DND-41 (cell line): ENCODE results near the gene GDNF.
A peak's percentile ranks its signal among the peaks of the same experiment; 100 is the strongest.

Experiments used
- ATAC-seq: fragments of 200-7000 bp; cut with Tn5 transposase; 3 replicates; pipeline ENCODE4 v1.9.1; 2021; ENCODE audit warnings: low read depth; ENCODE audit not compliant: insufficient read depth
- DNase-seq: peaks from one replicate; pipeline ENCODE4 v3.0.0-alpha.2; 2020
- H2AFZ ChIP-seq: 2 replicates; pipeline ENCODE4 v1.6.0; 2012; ENCODE audit warnings: low read depth, low read length
- H3K27ac ChIP-seq: 2 replicates; pipeline ENCODE4 v1.5.1; 2012; ENCODE audit warnings: low read length, inconsistent platforms
- H3K27me3 ChIP-seq: fragments of 200-600 bp; sonication (generic); 2 replicates; pipeline ENCODE4 v1.6.0; 2012; ENCODE audit warnings: low read length, mild to moderate bottlenecking, inconsistent platforms; ENCODE audit not compliant: insufficient read depth, poor library complexity
- H3K36me3 ChIP-seq: 2 replicates; pipeline ENCODE4 v1.5.1; 2012; ENCODE audit warnings: low read length, inconsistent platforms; ENCODE audit not compliant: insufficient read depth
- H3K4me1 ChIP-seq: 2 replicates; pipeline ENCODE4 v1.5.1; 2012; ENCODE audit warnings: mild to moderate bottlenecking, low read length; ENCODE audit not compliant: insufficient read depth
- H3K4me2 ChIP-seq: 2 replicates; pipeline ENCODE4 v1.6.0; 2012; ENCODE audit warnings: mild to moderate bottlenecking, moderate library complexity, low read length, inconsistent platforms; ENCODE audit not compliant: insufficient read depth
- H3K4me3 ChIP-seq, 2 experiments: fragments of 200-600 bp in 1 of 2; shearing (Covaris generic) in 1 of 2; 2 replicates each; pipeline ENCODE4 v1.5.1; 2012 to 2016; ENCODE audit warnings: inconsistent platforms in 2 of 2, low read length in 2 of 2, mild to moderate bottlenecking in 2 of 2, low read depth in 1 of 2, moderate library complexity in 1 of 2
- H3K79me2 ChIP-seq: 2 replicates; pipeline ENCODE4 v1.6.0; 2012; ENCODE audit warnings: low read length, inconsistent platforms; ENCODE audit not compliant: insufficient read depth
- H3K9ac ChIP-seq: 2 replicates; pipeline ENCODE4 v1.6.0; 2012; ENCODE audit warnings: low read depth, mild to moderate bottlenecking, inconsistent platforms, low read length, moderate library complexity
- H3K9me3 ChIP-seq: 2 replicates; pipeline ENCODE4 v1.5.1; 2012; ENCODE audit warnings: low read length, moderate library complexity, mild to moderate bottlenecking, inconsistent platforms; ENCODE audit not compliant: insufficient read depth, severe bottlenecking
- H4K20me1 ChIP-seq: 2 replicates; pipeline ENCODE4 v1.6.0; 2012; ENCODE audit warnings: low read length; ENCODE audit not compliant: insufficient read depth
- EZH2 ChIP-seq: IDR thresholded peaks from 3 replicates; pipeline ENCODE4 v1.6.1; 2012; ENCODE audit warnings: borderline replicate concordance, low read depth, mild to moderate bottlenecking, moderate library complexity, low read length, inconsistent platforms; ENCODE audit not compliant: severe bottlenecking
- TF ChIP-seq, protein P1 (sequence below): IDR thresholded peaks from 2 replicates; pipeline ENCODE4 v1.5.1; 2012; ENCODE audit warnings: borderline replicate concordance, low read length, moderate library complexity, mild to moderate bottlenecking; ENCODE audit not compliant: poor library complexity, severe bottlenecking; ENCODE audit errors: extremely low read depth

GDNF gene

DNA sequence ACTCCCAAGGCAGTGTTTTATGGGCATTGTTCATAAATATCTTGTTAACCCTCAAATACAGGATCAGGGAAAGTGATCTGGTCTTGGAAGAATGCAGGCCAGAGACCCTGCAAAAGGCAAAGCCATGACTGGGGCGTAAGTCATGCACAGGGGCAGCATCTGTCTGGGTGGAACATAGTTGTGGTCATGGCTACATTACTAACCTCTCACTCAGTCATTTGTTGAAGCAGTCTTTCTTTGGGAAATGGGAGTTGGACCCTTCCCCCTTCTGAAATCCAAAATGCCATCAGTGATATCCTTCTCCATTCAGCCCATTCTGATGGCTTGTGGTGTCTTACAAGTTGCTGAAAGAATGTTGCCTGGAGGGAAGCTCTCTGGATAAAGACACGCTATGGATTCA is 68.1 kb downstream of the GDNF start:
- Histone ChIP-seq H2AFZ (no peak overlapping the region), H3K27ac (no peak overlapping the region)
- DNase-seq, result no peak

DNA sequence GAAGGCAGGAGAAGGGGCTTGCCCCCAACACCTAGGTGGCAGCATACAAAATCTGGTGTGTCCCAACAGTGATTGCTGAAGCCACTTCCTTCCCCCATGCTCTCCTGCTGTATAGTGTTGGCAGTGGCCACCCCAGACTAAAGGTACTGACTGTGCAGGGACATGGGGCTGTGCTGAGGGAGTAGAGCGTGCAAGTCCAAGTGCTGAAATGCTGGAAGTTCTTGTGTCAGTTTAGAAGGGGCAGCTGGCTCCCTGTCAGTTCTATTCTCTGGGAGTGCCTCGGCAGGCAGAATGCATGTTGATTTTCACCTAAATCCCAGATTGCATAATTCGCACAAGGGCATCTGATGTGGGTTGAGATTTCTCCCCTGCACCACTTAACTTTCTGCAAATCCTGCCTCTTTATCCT is 68.6 kb downstream of the GDNF start:
- H4K20me1 ChIP-seq, result no peaks in the 10 kb centered on the region
- H3K79me2 ChIP-seq, result no peaks in the 10 kb centered on the region
- H3K4me3 ChIP-seq, result no peak overlapping the region
- H3K36me3 ChIP-seq, result no peaks in the 10 kb centered on the region
- no peak overlapping the region for H3K9ac ChIP-seq
- ATAC-seq (peak; percentile 39; the same call in 1 of the 3 replicates), DNase-seq (no peak)
- H2AFZ ChIP-seq, result no peak overlapping the region
- H3K4me1 ChIP-seq, result no peaks in the 10 kb centered on the region
- no peaks in the 10 kb centered on the region for H3K9me3 ChIP-seq
- TF ChIP-seq, protein P1, sequence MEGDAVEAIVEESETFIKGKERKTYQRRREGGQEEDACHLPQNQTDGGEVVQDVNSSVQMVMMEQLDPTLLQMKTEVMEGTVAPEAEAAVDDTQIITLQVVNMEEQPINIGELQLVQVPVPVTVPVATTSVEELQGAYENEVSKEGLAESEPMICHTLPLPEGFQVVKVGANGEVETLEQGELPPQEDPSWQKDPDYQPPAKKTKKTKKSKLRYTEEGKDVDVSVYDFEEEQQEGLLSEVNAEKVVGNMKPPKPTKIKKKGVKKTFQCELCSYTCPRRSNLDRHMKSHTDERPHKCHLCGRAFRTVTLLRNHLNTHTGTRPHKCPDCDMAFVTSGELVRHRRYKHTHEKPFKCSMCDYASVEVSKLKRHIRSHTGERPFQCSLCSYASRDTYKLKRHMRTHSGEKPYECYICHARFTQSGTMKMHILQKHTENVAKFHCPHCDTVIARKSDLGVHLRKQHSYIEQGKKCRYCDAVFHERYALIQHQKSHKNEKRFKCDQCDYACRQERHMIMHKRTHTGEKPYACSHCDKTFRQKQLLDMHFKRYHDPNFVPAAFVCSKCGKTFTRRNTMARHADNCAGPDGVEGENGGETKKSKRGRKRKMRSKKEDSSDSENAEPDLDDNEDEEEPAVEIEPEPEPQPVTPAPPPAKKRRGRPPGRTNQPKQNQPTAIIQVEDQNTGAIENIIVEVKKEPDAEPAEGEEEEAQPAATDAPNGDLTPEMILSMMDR, result no peak
- no peak for TF ChIP-seq EZH2
- H3K4me2 ChIP-seq, result no peak overlapping the region
- H3K27ac ChIP-seq, result no peak overlapping the region
- no peaks in the 10 kb centered on the region for H3K27me3 ChIP-seq

More for the DNA sequence above, 68.1 kb downstream of the GDNF start:
- no peak overlapping the region for H3K4me2 ChIP-seq
- H3K79me2 ChIP-seq, result no peaks in the 10 kb centered on the region
- H3K4me3 ChIP-seq, result no peak overlapping the region
- no peak for ATAC-seq
- H3K9ac ChIP-seq, result no peak overlapping the region
- H4K20me1 ChIP-seq, result no peaks in the 10 kb centered on the region
- no peaks in the 10 kb centered on the region for H3K4me1 ChIP-seq
- no peaks in the 10 kb centered on the region for H3K9me3 ChIP-seq
- no peaks in the 10 kb centered on the region for H3K36me3 ChIP-seq
- TF ChIP-seq EZH2, result no peak
- TF ChIP-seq, protein P1, result no peak
- H3K27me3 ChIP-seq, result no peaks in the 10 kb centered on the region

- H3K4me2 ChIP-seq, result no peak overlapping the region
Observed at GRCh38 chr5:37770786-37771185, 69.1 kb downstream of the GDNF start.

More at GRCh38 chr5:37770786-37771185, 69.1 kb downstream of the GDNF start:
- Histone ChIP-seq H3K79me2 (no peaks in the 10 kb centered on the region), H3K27me3 (no peaks in the 10 kb centered on the region), H3K4me1 (no peaks in the 10 kb centered on the region), H2AFZ (no peak overlapping the region), H3K4me3 (no peak overlapping the region), H3K9me3 (no peaks in the 10 kb centered on the region), H3K36me3 (no peaks in the 10 kb centered on the region), H3K27ac (no peak overlapping the region), H4K20me1 (no peaks in the 10 kb centered on the region), H3K9ac (no peak overlapping the region)
- TF ChIP-seq, protein P1, result no peak
- no peak for TF ChIP-seq EZH2
- no peak for DNase-seq
- ATAC-seq, result no peak
